GM21515 (cell line): ENCODE measurements around the gene EXOC6B.
"Not testable (repeated sequence)": the region's sequence is repeated elsewhere in the genome, so short reads cannot be mapped to it uniquely, and the experiment has no call there.

Experiments
- ATAC-seq: cut with Tn5 transposase; IDR thresholded peaks from one replicate; pipeline ENCODE4 v1.9.1; 2021; ENCODE audit not compliant: unreplicated experiment

Gene EXOC6B

DNA sequence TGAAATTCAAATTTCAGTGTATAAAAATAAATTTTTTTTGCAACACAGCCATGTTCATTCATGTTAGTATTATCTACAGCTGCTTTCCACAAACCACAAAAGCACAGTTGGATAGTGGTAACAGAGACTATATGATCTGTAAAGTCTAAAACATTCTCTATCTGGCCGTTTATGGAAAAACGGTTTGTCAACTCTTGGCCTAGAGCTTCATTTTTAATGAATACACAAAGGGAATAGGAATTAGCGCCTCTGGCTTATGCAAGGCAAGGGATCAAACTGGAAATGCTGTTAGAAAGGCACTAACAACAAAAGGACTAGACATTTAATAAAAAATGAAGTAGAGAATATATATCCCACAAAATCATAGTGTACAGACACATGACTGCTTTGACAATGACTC is 211.9 kb downstream of the EXOC6B start:
- no peak for ATAC-seq

DNA sequence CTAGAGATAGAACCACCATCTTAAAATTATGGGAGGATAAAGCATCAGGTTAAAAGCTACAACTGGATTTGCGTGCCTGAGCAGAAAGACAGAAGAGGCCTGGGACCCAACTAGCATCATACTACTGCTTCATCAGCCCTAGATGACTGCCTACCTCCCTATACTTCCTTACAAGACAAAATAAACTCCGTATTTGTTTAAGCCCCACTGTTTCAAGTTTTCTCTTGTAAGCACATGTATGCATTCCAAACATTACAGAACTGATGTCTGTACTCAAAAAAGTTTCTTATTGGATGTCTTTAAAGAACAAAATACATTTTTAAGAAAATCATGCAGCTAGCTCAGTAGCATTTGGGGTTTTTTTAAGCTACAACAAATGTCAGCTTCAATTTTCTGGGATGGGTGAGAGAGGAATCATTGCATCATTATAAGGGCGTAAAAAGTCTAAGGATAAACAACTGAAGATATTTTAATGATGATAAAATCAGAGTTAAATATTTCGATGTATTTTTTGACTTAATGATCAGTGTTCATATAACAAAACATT is 213.1 kb downstream of the EXOC6B start:
- no peak for ATAC-seq

DNA sequence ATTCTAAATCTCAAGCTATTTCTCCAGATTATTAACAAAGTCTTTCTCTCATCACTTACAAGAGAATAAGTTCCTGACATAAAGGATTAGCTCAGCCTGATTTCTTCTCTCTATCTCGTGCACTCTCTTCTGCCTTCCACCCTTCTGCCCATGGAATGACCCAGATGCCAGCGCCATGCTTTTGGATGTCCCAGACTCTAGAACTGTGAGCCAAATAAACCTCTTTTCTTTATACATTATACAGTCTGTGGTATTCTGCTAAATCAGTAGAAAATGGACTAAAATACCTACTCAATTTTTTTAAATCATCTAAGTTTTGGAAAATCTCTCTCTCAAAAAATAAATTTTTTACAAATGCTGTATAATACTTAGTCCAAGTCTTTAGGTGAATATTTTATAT is 218.6 kb downstream of the EXOC6B start:
- no peak for ATAC-seq

DNA sequence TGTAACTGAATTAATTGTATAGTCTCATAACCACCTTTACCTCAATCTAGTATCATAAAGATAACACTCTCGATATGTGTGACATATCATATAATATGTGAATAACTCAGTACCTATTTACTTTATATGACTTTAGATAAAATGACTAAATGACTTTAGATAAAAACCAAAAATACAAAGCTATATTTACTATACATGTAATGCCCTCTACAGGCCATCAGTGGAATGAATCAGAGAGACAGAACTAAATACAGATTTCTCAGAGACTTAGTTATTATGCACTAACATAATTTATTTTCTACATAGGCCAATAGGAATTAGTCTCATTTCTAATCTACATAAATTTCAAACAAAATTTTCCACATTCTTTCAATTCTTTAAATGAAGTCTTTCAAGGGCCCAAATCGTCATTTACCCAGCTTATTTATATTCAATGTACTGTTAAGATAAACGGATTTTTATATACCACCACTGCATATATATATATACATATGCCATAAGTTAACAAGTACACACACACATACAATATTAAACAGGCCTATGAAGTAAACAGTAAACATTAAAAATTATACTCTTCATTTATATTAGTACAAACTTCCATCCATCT is 219.9 kb downstream of the EXOC6B start:
- no peak for ATAC-seq

DNA sequence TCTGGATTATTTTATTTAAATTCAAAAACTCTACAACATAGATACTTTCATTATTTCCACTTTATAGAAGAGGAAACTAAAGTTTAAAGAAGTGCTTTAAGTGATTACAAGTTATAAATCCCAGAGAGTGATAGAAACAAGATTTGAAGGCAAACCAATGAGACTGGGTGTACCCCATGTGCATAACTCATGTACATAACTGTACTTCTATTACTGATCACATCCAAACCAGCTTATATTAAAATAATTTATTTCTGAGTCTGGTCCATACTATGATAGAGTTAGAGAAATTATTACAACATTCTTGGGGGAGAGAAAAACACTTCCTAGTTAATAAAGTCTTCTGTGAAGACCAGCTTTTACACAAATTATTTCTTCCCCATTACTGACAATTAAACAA is 221.4 kb downstream of the EXOC6B start:
- ATAC-seq = no peak

DNA sequence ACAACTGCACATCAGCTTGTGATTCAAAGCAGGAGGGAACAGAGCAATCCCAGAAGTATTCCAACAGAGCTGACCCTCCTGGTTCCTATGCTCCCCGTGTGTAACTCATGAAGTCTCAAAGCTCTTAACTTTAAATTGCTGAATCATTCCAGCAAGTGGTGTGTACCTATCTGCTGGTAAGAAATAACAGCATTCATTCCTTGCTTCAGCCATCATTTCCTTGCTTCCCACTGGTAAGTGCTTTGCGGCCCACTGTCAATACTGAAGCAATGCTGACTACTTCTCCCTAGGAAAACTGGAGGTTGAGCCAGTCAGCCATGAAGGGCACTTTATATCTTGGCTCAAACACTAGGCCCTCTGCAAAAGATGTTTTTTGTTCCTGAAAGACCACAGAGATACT is 222.4 kb downstream of the EXOC6B start:
- ATAC-seq = no peak

DNA sequence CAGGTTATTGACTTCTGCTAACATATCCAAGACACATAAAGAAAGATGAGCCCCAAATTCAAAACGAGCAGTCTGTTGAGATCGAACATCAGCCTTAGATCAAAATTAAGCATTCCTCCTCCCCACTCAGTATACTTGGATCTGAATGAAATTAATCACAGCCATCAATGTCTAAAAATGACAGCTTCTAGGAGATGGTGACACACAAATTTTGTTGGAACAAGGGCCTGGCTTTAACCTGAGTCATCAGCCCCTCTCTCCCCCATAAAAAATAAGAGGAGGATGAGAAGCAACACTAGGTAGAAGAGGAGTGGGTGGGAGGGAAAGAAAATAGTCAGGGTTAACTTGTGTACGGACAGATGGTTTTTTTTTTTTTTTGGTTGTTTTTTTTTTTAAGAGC is 223.1 kb downstream of the EXOC6B start:
- no peak for ATAC-seq

DNA sequence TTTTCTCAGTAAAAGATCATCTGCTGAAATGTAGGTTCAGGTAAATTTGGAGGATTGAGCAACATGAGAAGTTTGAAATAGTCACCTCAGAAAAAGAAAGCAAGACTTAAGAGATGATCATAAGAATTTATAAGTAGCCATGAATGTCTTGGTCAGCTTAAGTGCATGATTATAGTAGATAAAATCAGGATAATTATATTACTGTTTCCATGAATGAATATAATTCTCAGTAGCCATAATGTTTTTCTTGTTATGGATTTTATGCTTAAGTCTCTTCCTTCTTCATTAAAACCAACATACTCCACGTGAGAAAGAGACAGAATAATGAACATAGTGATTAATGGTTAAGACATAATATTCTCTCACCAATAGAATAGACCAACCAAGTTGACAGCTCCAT is 223.7 kb downstream of the EXOC6B start:
- no peak for ATAC-seq

DNA sequence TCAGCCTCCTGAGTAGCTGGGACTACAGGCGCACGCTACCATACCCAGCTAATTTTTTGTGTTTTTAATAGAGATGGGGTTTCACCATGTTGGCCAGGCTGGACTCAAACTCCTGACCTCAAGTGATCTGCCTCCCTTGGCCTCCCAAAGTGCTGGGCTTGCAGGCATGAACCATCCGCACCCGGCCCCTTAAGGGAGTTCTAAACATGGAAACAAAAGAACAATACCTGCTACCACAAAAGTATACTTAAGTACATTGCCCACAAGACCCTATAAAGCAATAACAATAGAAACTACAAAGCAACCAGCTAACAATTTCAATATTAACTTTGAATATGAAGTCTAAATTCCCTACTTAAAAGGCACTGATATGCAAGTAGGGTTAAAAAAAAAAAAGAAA is 242.0 kb downstream of the EXOC6B start:
- ATAC-seq = not testable (repeated sequence)

DNA sequence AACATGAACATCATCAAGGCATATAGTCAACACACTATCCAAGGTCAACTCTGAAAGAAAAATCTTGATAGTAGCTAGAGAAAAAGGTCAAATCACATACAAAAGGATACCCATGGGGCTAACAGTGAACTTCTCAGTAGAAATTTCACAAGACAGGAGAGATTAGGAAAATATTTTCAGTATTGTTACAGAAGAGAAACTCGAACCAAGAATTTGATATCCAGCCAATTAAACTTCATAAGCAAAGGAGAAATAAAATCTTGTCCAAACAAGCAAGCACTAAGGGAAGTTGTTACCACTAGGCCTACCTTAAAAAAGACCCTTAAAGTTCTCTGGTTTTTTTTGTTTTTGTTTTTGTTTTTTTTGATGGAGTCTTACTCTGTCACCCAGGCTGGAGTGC is 242.5 kb downstream of the EXOC6B start:
- no peak for ATAC-seq

DNA sequence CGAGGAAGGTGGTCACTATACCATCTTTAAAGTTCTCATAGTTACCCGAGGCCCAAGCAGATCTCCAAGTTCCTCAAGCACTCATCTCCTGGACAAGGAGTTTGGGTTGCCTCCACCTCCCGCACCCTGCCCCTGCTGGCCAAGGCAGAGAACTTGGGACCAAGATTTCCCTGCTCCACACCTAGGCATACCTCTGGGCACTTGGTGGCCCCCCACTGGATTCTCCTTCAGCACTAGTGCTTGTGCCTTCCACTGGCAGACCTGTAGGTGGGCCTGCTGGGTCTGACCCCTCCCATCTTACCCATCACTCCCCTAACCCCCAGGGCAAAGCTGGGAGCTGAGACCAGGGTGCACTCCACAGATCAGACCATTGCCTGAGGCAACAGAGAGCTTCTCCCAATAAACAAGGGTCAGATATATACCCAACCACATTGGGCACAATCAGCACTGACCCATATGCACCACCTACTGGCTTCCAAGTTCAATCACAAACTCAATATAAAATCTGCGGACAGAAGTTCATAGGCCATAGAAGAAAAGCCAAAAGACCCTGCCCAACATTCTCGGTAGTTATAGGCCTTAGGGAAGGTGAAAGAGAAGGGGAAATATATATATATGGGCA is 244.2 kb downstream of the EXOC6B start:
- no peak for ATAC-seq

DNA sequence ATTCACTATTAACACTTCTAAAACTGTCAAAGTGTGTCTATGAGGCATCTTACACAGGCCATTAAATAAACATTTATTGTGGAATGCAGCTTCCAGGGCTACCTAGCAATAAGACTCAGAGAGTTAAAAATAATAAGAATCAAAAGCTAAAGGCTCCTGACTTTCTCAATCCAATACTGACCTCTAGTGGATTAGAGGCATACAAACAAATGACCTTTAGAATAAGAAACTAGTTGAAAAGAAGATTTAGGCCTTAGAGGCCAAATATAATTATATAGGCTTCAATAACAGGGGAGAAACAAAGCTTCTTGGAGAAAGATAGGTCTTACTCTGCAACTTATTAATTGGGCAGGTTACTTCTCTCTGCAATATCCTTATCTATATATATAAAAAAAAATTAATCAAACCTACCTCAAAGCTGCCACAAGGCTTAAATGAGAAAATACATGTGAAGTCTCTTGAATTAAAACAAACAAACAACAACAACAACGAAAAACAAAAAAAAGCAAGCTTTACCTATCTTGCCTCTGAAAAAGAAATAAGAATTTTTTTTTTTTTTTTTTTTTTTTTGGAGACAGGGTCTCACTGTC is 246.1 kb downstream of the EXOC6B start:
- ATAC-seq = no peak

DNA sequence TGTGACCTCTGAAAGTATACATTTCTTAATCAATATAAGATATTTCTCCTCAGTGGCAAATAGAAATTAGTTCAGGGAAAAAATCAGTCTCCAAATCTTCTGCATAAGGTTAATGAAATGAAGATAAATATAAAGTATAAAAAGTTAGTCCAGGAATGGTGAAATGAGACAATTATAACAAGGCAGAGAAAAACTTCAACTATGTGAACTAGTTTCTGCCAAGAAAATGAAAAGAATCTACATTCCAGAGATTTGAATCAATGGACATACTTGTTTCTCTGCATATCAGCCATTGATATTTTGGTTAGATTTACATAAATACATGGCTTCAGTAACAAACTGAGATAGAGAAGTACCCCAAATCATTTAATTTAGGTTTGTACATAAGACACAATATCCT is 249.0 kb downstream of the EXOC6B start:
- no peak for ATAC-seq

DNA sequence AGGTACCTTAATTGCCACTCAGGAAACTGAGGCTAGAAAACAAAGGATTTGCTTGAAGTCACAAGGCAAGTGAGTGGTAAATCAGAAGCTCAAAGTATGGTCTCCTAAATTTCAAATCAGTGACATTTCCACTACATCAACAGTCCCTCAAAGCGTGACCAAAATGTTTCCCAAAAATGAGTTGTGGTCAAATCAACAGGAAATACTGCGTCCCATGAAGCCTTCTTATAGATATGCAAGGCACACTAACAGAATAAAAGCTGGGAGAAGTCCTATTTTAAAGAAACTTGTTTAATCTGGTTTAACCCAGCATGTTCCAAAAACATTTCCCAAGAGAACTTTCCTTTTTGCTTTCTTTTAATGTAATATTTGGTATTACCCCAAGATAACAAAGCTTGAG is 249.4 kb downstream of the EXOC6B start:
- ATAC-seq = no peak

DNA sequence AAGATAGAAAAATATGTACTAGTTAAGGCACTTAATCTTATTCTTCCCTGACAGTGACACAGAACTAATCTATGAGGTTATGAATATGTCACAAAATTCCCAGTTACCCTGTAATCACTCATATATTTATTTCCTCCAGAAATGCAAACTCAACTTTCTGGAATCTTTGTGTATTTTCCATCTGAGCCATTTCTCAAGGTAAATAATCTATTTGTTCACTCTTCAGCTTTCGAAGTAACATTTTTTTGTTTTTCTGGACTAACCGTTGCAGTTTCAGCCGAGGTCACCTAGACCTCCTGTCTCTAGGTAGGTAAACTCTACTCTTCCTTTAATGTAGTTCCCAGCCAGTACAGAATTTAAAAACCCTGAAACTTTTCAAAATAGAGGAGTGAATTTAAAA is 250.9 kb downstream of the EXOC6B start:
- ATAC-seq = no peak

DNA sequence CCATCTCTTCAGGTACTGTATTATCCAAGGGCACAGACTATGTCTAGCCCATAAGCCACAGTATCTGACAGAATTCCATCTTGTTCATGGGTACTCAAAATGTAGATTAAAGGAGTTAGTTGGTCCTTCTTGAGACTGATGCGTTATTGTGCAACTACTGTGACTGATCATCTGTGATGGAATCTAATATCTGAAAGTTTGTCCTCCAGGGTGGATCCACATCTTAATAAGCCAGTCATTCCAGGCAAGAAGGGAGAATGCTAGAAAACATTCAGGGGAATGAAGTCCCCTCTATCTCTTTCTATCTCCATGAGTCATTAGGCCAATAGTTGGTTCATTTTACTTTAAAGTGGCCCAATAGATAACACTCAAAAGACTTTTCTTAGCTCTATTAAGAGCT is 252.6 kb downstream of the EXOC6B start:
- no peak for ATAC-seq

DNA sequence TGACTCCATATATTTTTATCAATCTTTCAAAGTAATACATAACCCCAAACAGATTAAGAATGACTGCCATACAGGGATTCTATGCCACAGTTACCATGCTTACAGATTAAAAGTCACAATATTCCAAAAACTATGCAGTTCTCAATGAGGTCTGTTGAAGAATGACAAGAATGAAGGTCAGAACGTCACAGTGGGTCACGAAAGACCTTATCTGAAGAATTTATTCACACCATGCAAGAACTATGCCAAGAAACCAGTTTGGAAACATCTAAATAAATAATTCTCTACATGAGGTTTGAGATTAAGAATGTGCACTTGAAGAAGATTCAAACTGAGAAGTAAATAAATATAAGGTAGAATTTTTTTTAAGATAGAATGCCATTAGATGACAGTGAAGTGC is 253.3 kb downstream of the EXOC6B start:
- ATAC-seq = no peak

DNA sequence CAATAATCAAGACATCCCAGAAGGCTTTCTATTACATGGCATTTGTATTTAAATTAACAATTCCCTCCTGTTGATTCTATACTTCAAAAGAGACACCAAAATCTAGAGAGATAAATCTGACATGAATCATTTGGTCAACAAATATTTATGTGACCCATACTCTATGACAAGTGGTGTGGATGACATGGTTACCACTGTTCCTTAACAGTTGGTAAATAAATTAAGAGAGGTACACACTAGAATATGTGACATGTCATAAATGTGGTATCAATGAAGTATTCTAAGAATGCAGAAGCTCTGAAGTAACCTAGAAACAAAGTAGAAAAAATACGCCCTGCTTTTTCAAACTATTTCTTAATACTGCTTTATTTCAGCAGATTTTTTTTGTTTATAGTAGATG is 255.4 kb downstream of the EXOC6B start:
- no peak for ATAC-seq

DNA sequence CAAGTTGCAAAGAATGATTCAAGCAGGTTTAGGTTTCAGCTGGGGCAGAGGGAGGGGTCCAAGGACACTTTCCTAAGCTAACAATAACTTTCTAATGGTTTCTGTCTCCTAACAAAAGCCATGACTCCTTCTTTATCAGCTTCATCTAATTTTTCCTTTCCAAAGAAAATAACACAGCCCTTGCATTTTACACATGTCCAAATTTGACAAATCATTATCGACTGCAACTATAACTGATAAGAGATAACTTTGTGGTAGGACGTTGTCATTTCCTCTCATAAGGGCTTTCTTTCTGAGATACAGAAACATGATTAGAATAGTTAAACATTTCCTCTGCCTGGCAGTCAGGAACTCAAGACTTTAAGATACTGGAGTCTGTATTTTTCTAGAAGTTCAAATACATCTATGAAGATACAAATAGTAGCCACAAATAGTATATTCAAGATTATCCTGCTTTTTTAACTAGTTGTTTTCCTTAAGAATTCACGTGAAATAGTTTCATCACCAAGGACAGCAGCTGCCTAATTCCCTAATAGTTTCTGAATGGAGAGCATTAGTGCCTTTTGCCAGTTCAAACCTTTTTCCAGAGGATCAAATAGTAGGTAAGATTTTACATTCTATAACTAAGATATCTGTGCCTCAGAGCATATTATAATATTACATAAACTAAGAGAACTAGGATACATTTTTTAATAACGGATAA is 263.2 kb downstream of the EXOC6B start:
- no peak for ATAC-seq

DNA sequence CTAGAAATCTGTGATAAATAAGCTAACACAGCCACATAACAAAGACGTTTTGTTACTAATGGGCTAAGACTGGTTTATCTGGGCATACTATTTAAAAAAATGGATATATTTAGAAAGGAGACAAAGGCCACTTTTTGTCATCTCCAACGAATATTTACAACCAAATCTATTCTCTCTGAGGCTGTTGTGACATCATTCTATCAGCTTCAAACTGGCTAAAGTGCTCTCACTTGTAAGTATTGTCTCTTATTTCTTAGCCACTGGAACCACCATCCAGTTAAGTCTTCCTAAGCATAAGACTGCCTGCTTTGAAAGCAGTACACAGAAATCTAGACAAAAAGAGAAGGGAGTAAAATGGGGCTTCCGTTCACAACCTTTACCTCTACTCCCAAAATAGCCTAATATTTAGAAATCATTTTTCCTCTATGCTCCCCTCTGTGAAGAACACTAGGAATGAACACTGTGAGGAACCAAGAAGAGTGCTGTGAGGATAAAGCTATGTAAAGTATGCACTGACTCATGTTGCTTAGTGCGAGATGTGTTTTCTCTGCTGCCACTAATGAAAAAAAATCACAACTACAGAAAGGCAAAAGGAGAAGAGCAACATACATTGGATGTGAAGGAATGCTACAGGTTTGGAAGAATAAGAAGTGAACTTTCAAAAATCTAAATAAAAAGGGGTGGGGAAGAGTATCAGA is 264.1 kb downstream of the EXOC6B start:
- ATAC-seq = no peak

DNA sequence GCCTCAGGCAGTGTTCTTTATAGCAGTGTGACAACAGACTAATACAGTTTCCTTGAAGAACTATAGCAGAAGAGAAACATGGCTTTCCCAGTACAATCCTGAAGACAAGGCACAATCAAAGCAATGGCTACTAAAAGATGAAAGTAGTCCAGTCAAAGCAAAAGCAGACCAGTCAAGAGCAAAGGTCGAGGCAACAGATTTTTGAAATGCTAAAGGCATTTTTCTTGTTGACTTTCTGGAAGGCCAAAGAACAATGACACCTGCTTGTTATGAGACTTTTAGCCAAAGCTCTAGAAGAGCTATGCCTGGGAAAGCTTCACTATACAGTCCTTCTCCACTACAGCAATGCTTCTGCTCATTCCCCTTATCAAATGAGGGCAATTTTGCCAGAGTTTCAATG is 269.9 kb downstream of the EXOC6B start:
- ATAC-seq = no peak
